HG03342 (cell line): ENCODE data around the gene CDX1.

ENCODE experiments used
- ATAC-seq: cut with Tn5 transposase; IDR thresholded peaks from one replicate; pipeline ENCODE4 v1.9.1; 2021; ENCODE audit warnings: mild to moderate bottlenecking, moderate library complexity; ENCODE audit not compliant: unreplicated experiment

Gene CDX1

GRCh38 chr5:150131461-150131860 lies 35.1 kb upstream of the CDX1 start:
- ATAC-seq = no peak

GRCh38 chr5:150131978-150132694 lies 34.4 kb upstream of the CDX1 start:
- no peak for ATAC-seq

- no peak for ATAC-seq
These were observed 33.8 kb upstream of the CDX1 start for GRCh38 chr5:150132740-150133139.

GRCh38 chr5:150133581-150134197 lies 32.9 kb upstream of the CDX1 start:
- ATAC-seq = no peak

GRCh38 chr5:150134198-150134588 lies 32.4 kb upstream of the CDX1 start:
- no peak for ATAC-seq

GRCh38 chr5:150135557-150136304 lies 30.8 kb upstream of the CDX1 start:
- ATAC-seq = no peak

- ATAC-seq = no peak
These were observed 30.0 kb upstream of the CDX1 start for GRCh38 chr5:150136305-150137167.

- ATAC-seq = no peak
These were observed 29.2 kb upstream of the CDX1 start for GRCh38 chr5:150137168-150137957.

- ATAC-seq = no peak
These were observed 28.6 kb upstream of the CDX1 start for GRCh38 chr5:150137997-150138396.

- ATAC-seq = no peak
These were observed 27.9 kb upstream of the CDX1 start for GRCh38 chr5:150138551-150139265.

GRCh38 chr5:150139334-150139733 lies 27.2 kb upstream of the CDX1 start:
- no peak for ATAC-seq

- no peak for ATAC-seq
These were observed 25.7 kb upstream of the CDX1 start for GRCh38 chr5:150140830-150141229.

GRCh38 chr5:150141544-150142184 lies 24.9 kb upstream of the CDX1 start:
- ATAC-seq = no peak

- ATAC-seq = no peak
These were observed 24.2 kb upstream of the CDX1 start for GRCh38 chr5:150142185-150142958.

- no peak for ATAC-seq
These were observed 23.6 kb upstream of the CDX1 start for GRCh38 chr5:150142959-150143349.

GRCh38 chr5:150143350-150144245 lies 23.0 kb upstream of the CDX1 start:
- ATAC-seq = no peak

- ATAC-seq = no peak
These were observed 22.3 kb upstream of the CDX1 start for GRCh38 chr5:150144246-150144801.
